Medulla oblongata (tissue), 1 donor: ENCODE data around the gene TNKS2.
"Not testable (repeated sequence)": the region's sequence is repeated elsewhere in the genome, so short reads cannot be mapped to it uniquely, and the experiment has no call there.

Source experiments
- DNase-seq: peaks from one replicate; pipeline ENCODE4 v3.0.0-alpha.2; 2015; ENCODE audit errors: extremely low spot score

The TNKS2 gene

GRCh38 chr10:91797874-91798648 is at the start of gene TNKS2:
TSS of gene TNKS2 (plus strand) at chr10:91798426. CDS start at chr10:91798691, 265 bp downstream.
- peak; percentile 95 for DNase-seq

- not testable (repeated sequence) for DNase-seq
These were observed 48.6 kb upstream of the TNKS2 start for GRCh38 chr10:91749592-91749991.

- DNase-seq: no peak
These were observed 41.9 kb upstream of the TNKS2 start for GRCh38 chr10:91756286-91756685.

- peak; percentile 68 for DNase-seq
These were observed 39.7 kb upstream of the TNKS2 start for GRCh38 chr10:91758303-91759146.

- DNase-seq: no peak
These were observed 38.6 kb upstream of the TNKS2 start for GRCh38 chr10:91759581-91759986.

GRCh38 chr10:91761721-91762120 is 36.5 kb upstream of the TNKS2 start:
- no peak for DNase-seq

- DNase-seq: no peak
These were observed 35.3 kb upstream of the TNKS2 start for GRCh38 chr10:91762878-91763277.

GRCh38 chr10:91766676-91767075 is 31.6 kb upstream of the TNKS2 start:
- DNase-seq: no peak

GRCh38 chr10:91768123-91768522 is 30.1 kb upstream of the TNKS2 start:
- DNase-seq: no peak

- DNase-seq: no peak
These were observed 26.3 kb upstream of the TNKS2 start for GRCh38 chr10:91771907-91772306.

- DNase-seq: no peak
These were observed 25.8 kb upstream of the TNKS2 start for GRCh38 chr10:91772461-91772860.

GRCh38 chr10:91772869-91773268 is 25.4 kb upstream of the TNKS2 start:
- no peak for DNase-seq

- no peak for DNase-seq
These were observed 23.7 kb upstream of the TNKS2 start for GRCh38 chr10:91774571-91774970.

GRCh38 chr10:91775731-91776130 is 22.5 kb upstream of the TNKS2 start:
- DNase-seq: no peak

- no peak for DNase-seq
These were observed 22.0 kb upstream of the TNKS2 start for GRCh38 chr10:91776266-91776665.

- no peak for DNase-seq
These were observed 19.7 kb upstream of the TNKS2 start for GRCh38 chr10:91778485-91778884.

- no peak for DNase-seq
These were observed 19.1 kb upstream of the TNKS2 start for GRCh38 chr10:91779011-91779605.

GRCh38 chr10:91782539-91782938 is 15.7 kb upstream of the TNKS2 start:
- no peak for DNase-seq

GRCh38 chr10:91785830-91786229 is 12.4 kb upstream of the TNKS2 start:
- DNase-seq: no peak

- DNase-seq: no peak
These were observed 11.0 kb upstream of the TNKS2 start for GRCh38 chr10:91787258-91787657.

- DNase-seq: no peak
These were observed 10.4 kb upstream of the TNKS2 start for GRCh38 chr10:91787810-91788209.

GRCh38 chr10:91788527-91788926 is 9.7 kb upstream of the TNKS2 start:
- no peak for DNase-seq
